ENCODE data around the gene TMEM150B. TPM values are rescaled to one million over a fixed set of nuclear protein-coding genes. Genes with fewer than 3 reads are reported as not detected.

The TMEM150B gene
- total and polyA plus RNA-seq, 2 donors (not counting 1 experiment from before 2014, with no cell fraction given), result 1.4 TPM; not detected in 1

DNA sequence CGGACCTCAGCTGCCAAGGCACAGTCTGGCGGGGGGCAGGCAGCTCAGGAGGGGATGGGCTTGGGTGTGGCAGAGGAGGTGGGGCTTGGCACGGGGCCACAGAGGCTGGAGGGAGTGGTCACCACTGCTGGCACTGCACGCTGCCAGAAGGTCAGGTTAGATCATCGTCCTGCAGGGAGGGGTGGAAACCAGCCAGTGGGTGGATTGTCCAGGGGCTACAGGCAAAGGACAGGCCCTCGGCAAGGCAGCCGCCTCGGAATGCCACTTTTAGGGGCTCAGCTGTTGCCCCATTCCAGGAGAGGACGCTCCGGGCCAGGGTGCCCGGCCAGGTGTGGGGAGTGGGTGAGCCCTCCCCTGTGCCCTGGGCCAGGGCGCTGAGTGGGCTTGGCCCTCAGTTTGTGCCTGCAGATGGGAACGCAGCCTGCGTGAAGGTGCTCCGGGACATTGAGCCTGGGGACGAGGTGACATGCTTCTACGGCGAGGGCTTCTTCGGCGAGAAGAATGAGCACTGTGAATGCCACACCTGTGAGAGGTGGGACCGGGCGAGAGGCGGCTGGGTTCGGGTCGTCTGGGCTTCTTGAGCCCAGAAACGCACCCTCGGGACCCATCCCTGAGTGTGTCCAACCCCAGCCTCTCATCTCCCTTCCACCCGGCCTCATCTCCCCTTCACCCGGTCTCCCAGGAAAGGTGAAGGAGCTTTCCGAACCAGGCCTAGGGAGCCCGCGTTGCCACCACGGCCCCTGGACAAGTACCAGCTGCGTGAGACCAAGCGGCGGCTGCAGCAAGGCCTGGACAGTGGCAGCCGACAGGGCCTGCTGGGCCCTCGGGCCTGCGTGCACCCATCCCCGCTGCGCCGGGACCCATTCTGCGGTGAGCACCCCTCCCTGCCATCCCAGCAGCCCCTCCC lies 20.9 kb upstream of the TMEM150B start:
- Histone ChIP-seq H2AFZ (ENCODE audit: insufficient read depth, low read depth, low read length, poor library complexity, severe bottlenecking) (no peak overlapping the region), H3K36me3 (replicated peaks in 1 of 2; ENCODE audit: control extremely low read depth in 1 of 2, control insufficient read depth in 1 of 2, extremely low read depth in 1 of 2, insufficient read depth in 2 of 2, low read length in 1 of 2) (peaks cover 0 to 10% of the 10 kb centered on the region in 2 experiments), H3K79me2 (ENCODE audit: control insufficient read depth, insufficient read depth, low read length) (peaks cover 6% of the 10 kb centered on the region), H3K27me3 (replicated peaks in 1 of 4; ENCODE audit: control extremely low read depth in 1 of 4, control insufficient read depth in 3 of 4, insufficient read depth in 4 of 4, low read length in 3 of 4) (peaks cover 0 to 11% (median under 1%) of the 10 kb centered on the region in 4 experiments), H3K27ac (ENCODE audit: low read length in 2 of 2) (no peak overlapping the region), H3K4me2 (replicated peaks; ENCODE audit: low read depth, low read length, poor library complexity, severe bottlenecking) (no peak overlapping the region), H3K4me1 (ENCODE audit: control insufficient read depth in 2 of 2, insufficient read depth in 2 of 2, low read length in 2 of 2) (peaks cover 3 to 6% of the 10 kb centered on the region in 2 donors), H3K9ac (ENCODE audit: low read length) (no peak overlapping the region), H3K9me3 (ENCODE audit: control extremely low read depth in 1 of 3, control insufficient read depth in 2 of 3, insufficient read depth in 1 of 3, low read length in 2 of 3) (no peaks in the 10 kb centered on the region), H4K20me1 (ENCODE audit: control insufficient read depth, insufficient read depth, low read length, poor library complexity, severe bottlenecking) (no peaks in the 10 kb centered on the region), H3K4me3 (ENCODE audit: control extremely low read depth in 1 of 5, extremely low read depth in 1 of 5, insufficient read depth in 1 of 5, low read depth in 2 of 5, low read length in 4 of 5) (no peak overlapping the region)
- POLR2A ChIA-PET, result no interaction called here
- DNase-seq, result no peak
- Mint-ChIP-seq H3K4me1 (peaks cover 3% of the 10 kb centered on the region), H3K27me3 (peaks cover 7% of the 10 kb centered on the region), H3K27ac (no peak overlapping the region), H3K4me3 (no peak overlapping the region), H3K9me3 (ENCODE audit: insufficient read depth) (no peaks in the 10 kb centered on the region)
- 96% methylated on average over 43 of the region's 43 CpGs for WGBS (ENCODE audit: insufficient coverage)
- ATAC-seq (ENCODE audit: low read depth), result no peak
- CTCF ChIA-PET, result no interaction called here
- TF ChIP-seq, protein P1, sequence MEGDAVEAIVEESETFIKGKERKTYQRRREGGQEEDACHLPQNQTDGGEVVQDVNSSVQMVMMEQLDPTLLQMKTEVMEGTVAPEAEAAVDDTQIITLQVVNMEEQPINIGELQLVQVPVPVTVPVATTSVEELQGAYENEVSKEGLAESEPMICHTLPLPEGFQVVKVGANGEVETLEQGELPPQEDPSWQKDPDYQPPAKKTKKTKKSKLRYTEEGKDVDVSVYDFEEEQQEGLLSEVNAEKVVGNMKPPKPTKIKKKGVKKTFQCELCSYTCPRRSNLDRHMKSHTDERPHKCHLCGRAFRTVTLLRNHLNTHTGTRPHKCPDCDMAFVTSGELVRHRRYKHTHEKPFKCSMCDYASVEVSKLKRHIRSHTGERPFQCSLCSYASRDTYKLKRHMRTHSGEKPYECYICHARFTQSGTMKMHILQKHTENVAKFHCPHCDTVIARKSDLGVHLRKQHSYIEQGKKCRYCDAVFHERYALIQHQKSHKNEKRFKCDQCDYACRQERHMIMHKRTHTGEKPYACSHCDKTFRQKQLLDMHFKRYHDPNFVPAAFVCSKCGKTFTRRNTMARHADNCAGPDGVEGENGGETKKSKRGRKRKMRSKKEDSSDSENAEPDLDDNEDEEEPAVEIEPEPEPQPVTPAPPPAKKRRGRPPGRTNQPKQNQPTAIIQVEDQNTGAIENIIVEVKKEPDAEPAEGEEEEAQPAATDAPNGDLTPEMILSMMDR (IDR thresholded peaks at IDR 0.05), result no peak
- no peak for TF ChIP-seq EZH2 (IDR thresholded peaks at IDR 0.05; ENCODE audit: borderline replicate concordance, insufficient read depth, low read depth, low read length, poor library complexity, severe bottlenecking)
- intact Hi-C loops (cut with micrococcal nuclease), result no loop called here
